ENCODE data around the gene TBX20.

GRCh38 chr7:35267411-35267810 lies 13.5 kb upstream of the TBX20 start:
- TF ChIP-seq CTCF (IDR thresholded peaks at IDR 0.05) (no peak), POLR2A (IDR thresholded peaks at IDR 0.05) (no peak)

All from right lobe of liver (tissue), 4 donors.